HG03159 (cell line): ENCODE measurements around the gene BTBD9.

ENCODE experiments used
- ATAC-seq: cut with Tn5 transposase; IDR thresholded peaks from one replicate; pipeline ENCODE4 v1.9.1; 2021; ENCODE audit warnings: mild to moderate bottlenecking, moderate library complexity; ENCODE audit not compliant: unreplicated experiment

The BTBD9 gene

DNA sequence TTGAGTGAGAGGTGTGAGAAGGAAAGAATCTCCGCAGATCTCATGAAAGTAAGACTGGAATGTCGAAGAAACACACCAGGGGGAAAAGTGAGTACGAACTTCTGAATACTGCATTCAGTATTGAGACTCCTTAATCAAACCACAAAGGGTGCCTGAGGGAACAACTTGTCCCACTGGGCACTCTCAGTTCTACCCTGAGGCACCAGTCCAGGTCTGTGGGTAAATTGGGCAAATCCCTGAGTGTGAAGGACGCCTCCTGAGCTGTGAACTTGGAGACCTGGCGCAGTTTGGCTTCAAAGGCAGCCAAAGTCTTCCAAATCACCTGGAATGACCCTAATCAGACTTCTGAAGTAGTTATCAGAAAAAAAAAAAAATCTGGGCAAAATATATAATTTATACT lies 329.7 kb downstream of the BTBD9 start:
- no peak for ATAC-seq

GRCh38 chr6:38307740-38308139 lies 332.0 kb downstream of the BTBD9 start:
- peak; percentile 70 for ATAC-seq

- ATAC-seq, result no peak
Observed at GRCh38 chr6:38306931-38307330, 332.8 kb downstream of the BTBD9 start.

DNA sequence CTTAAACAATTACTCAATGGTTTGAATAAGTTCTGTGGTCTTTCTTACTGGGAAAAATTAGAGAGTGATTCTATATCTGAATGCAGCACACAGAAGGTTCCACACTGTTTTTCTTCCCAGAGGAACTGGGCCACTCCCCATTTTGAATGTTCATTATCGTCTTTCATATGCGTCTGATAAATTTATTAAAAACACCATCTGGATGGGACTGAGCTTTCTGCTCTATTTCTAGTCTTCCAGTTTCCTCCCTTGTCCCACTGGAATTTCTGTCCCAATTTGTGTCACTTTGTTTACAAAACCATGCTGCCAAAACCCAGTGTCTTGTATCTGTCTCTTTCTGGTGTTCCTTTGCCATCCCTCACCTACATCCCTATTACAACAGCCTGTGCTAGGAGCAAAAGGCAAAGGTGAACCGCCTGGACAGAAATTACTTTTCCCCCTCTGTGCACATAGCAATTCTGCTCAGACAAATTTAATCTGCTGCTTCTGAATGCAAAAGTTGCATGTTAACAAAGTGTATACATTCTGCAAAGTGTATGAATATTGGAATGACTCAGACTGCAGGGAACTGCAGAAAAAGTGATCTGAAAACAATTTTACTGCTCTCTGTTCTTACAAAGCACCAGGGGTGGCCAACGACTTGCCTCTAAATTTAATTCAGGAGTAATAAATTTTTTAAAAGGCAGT lies 333.6 kb downstream of the BTBD9 start:
- ATAC-seq, result no peak

- no peak for ATAC-seq
Observed at GRCh38 chr6:38302838-38303237, 336.9 kb downstream of the BTBD9 start.

- no peak for ATAC-seq
Observed at GRCh38 chr6:38302081-38302480, 337.6 kb downstream of the BTBD9 start.

- no peak for ATAC-seq
Observed at GRCh38 chr6:38290133-38290799, 349.5 kb downstream of the BTBD9 start.

DNA sequence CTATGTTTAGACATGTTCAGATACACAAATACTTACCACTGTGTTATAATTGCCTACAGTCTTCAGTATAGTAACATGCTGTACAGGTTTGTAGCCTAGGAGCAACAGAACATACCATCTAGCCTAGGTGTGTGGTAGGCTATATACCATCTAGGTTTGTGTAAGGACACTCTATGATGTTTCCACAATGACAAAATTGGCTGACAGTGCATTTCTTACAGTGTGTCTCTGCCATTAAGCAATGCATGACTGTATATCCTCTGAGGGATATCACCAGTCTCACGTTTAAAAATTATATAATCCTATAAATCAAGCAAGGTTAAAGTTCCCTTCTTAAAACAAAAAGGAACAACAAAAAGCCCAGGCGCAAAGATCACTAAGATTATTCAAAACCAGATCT lies 352.2 kb downstream of the BTBD9 start:
- ATAC-seq, result no peak

DNA sequence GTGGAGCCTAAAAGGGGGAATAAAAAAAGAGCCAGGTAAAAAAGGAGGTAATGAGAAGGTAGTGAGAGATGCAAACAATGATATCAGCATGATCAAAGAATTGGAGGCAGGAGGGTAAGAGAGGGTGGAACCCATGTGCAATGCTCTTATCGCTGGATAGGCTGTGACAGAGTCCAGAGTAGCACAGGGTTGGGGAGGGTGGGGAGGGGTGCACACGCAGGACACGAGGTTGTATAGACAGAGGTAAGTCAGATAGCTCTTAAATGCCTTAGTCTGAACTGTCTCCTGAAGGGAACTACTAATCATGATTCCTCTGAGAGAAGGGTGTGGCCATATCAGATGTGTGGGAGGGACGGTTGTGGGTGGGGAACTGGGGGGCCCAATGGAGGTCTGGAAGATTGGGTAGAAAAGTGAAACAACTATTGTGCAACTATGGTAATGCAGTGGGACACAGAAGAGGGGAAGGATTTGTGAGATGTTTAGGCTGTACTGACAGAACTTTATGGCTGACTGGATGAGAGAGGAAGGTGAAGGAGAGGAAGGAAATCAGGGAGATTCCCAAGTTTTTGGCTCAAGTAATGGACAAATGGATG lies 354.8 kb downstream of the BTBD9 start:
- no peak for ATAC-seq

DNA sequence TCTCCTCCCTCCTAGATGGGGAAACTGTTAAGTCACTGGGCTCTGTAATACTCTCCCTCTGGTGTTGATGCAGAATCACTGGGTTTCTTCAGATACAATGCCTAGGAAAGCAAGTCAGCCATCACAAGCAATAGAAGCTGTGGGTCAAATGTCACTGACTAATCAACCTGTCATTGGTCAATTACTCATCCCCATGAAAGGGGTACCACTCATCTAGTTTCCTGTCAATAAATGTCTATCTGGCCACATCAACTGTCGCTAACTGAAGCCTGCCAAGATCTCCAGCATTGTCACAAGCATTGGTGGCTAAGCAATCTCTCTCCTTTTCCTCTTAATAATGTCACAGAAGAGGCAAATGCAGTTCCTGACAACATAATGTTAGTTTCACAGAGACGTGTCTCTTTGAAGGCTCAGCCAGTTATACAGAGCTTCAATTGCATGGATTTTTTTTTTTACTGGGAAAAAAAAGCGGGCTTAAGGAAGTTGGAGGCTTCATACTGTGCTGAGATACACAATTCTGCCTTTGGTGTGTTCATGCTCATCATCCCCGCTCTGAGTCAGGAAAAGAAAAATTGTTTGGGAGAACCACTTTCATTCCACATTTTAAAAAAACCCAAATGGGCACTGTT lies 355.9 kb downstream of the BTBD9 start:
- no peak for ATAC-seq

DNA sequence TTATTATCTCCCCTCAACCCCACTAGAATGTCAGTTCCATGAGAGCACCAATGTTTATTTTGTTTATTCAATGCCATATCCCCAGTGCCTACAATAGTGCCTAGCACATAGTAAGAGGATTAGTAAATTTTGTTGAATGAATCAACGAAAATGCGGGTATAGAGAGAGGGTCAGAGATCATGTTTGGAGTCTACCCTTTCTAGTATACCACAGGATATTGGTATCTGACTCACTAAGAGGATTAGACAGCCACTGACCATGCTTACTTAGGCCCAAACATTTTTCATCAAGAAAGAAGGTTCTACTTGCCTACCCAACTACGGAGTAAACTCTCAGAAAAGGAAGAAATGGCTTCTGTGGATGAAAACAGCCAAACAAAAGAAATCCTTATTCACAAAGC lies 356.8 kb downstream of the BTBD9 start:
- no peak for ATAC-seq

GRCh38 chr6:38281126-38281525 lies 358.6 kb downstream of the BTBD9 start:
- no peak for ATAC-seq

DNA sequence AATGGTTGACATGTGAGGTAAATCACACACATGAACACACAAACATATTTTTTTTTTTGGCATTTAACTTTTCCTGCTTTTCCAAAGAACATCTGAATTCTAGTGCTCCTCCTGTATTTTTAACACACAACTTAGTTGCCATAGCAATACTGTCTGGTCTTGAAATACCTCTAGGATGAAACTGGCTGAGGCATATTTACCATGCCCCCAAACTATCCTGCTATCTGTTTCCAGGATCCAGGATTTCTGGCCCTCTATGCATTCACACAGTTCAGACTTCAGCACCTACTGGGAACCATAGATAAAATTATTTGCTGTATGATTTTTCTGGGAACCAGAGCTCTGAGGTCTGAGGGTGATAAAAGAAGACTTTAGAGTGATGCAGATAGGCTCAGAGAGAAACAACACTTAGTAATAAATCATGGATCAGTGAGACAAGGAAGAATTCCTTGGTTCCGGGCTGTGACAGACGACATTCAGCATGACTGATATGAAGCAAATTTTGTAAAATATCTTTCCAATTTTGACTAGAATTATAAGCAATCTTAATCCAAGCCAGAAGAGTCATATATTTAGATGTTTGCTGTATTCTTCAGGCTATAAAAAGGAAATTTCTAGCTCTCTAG lies 359.7 kb downstream of the BTBD9 start:
- no peak for ATAC-seq

DNA sequence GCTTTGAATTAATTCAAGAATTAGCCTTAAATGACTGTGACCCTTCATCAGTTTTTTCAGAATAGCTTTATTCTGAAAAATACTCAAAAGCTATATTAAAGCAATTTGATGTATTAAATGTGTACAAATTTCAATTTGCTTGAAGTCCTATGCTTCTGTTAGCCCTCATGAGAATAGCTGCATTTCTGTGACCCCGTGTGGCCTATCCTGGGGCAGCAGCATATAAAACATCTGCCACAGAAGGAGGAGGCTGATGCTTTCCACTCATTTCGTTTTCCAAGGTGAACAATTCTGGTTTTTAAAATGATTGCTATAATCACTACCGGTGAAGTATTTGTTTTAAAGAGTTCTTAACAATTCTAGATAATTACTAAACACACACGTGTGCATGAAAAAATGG lies 360.3 kb downstream of the BTBD9 start:
- no peak for ATAC-seq

DNA sequence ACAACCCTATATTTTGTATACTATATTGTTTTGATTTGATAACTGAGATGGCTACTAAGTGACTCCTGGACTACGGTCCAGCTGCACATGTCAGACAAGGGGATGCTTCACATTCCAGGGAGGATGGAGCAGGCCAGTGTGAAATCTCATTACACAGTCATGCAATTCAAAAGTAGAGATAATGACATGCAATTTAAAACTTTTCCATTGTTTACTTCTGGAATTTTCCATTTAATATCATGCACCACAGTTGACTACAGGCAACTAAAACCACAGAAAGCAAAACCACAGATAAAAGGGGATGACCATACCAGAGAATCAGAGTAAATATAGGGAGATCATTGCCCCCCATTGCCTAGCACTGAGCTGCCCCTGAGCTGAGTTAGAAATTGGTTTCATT lies 366.4 kb downstream of the BTBD9 start:
- no peak for ATAC-seq

DNA sequence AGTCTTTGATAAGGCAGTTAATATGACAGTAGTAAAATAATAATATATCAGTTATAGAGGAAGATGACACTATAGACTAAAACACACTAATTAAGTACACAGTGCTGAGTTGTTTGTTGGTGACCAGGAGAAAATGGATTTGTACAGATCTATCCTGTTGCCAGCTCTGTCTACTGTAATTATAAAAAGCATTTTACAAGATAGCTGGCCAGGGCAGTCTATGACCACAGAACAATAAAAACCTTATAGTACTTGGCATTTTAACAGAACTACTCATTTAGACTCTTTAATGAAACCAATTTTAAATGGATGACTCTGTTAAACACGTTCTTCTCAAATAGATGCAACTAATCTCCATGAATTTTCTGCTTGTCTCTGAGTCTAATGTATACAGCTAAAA lies 367.5 kb downstream of the BTBD9 start:
- ATAC-seq, result no peak

DNA sequence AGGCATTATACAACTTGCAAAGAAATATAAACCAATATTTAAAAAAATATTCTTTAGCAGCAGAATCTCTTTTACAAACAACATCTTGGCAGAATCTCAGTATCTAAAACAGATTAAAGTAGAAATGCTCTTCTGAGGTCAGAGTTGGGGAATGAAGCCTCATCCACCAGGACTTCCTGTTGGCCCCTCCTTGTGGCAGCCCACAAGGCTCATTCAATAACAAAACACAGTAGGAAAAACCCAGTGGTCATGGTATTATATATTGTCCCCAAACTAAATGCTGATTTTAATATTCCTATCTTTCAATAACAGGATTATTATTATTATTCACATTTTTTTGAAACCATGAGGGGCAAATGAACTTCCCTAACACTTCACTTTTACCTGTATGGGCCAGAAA lies 368.6 kb downstream of the BTBD9 start:
- no peak for ATAC-seq

DNA sequence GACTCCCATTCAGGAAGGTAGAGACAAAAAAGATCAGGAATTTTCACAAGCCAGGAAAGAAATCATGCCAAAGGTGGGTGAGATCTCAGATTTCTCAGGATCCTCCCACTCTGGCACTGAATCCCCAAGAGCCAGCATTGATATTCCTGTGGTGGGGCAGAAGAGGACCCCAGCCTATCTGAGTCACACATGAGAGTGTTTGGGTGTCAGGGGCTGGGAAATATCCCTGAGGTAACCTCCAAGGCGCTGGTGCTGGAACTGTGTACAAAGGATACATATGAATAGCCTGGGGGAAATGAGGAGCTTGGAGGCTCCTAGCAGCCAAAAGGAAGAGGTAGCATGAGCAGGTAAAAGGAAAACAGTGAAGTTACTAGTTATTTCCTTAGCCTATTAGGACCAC lies 369.4 kb downstream of the BTBD9 start:
- ATAC-seq, result no peak

- no peak for ATAC-seq
Observed at GRCh38 chr6:38269461-38270172, 370.1 kb downstream of the BTBD9 start.

DNA sequence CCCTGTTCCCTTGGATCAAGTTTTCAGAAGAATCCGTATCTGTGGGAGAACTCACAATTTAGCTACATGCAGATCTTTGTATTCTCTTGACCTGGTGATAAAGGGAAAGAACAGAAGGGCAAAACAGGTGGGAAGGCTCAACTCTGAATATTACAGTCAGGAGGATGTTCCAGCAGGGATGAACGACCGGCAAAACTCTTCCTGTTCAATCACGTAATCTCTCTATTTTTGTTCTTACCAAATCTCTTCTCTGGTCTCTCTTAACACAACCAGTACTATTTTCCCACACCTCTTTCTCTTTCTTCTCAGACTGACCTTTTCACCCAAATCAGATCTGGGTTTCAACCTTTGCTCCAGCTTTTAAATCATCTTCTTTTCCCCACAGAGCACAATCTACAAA lies 371.4 kb downstream of the BTBD9 start:
- ATAC-seq, result no peak

DNA sequence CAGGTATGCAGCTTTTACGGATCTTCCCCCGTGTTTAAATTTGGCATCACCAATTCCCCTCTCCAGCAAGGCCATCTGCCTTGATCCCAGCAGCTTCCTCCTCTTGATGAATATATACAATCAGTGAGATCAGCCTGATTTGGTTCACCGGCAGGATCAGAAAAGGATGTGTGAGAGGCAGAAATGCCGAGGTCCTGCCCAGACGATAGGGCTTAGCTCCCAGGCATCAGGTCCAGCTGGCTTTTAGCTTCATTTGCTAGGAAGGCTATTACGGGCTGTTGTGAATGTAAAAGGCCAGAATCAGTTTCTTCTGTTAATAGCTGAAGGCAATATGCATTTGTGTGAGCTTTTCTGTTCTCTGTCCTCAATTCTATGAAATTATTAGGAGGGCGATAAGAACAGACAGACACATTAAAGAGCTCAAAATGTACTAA lies 372.8 kb downstream of the BTBD9 start:
- no peak for ATAC-seq
